SK-N-SH treated with all-trans-retinoic acid at 6 μM for 48 hours (cell line): ENCODE data around the gene NPAS2.

Experiments
- ATAC-seq: fragments of 200-7000 bp; cut with Tn5 transposase; 3 replicates; pipeline ENCODE4 v1.9.1; 2020; ENCODE audit warnings: mild to moderate bottlenecking, moderate library complexity
- ARNTL ChIP-seq: fragments of 450-650 bp; formaldehyde crosslinking; IDR thresholded peaks from 2 replicates; pipeline ENCODE4 v1.5.0; 2020; ENCODE audit warnings: low read depth, mild to moderate bottlenecking, moderate library complexity, borderline replicate concordance
- BACH2 ChIP-seq: fragments of 250-450 bp; sonication (Bioruptor Pico); IDR thresholded peaks from 2 replicates; pipeline ENCODE4 v1.9.0; 2021; ENCODE audit warnings: mild to moderate bottlenecking, borderline replicate concordance
- CSDC2 ChIP-seq: fragments of 250-450 bp; sonication (Bioruptor Pico); IDR thresholded peaks from 2 replicates; pipeline ENCODE4 v1.5.0; 2020; ENCODE audit warnings: mild to moderate bottlenecking, moderate library complexity
- ESRRG ChIP-seq: fragments of 250-450 bp; sonication (Bioruptor Pico); IDR thresholded peaks from 2 replicates; pipeline ENCODE4 v1.6.1; 2021; ENCODE audit warnings: mild to moderate bottlenecking
- GLIS3 ChIP-seq: fragments of 250-450 bp; sonication (Bioruptor Pico); IDR thresholded peaks from 2 replicates; pipeline ENCODE4 v1.5.0; 2020; ENCODE audit warnings: mild to moderate bottlenecking, moderate library complexity
- ISL1 ChIP-seq: fragments of 250-450 bp; sonication (Bioruptor Pico); IDR thresholded peaks from 2 replicates; pipeline ENCODE4 v2.1.2; 2022; ENCODE audit warnings: mild to moderate bottlenecking, moderate library complexity
- OSR1 ChIP-seq: fragments of 250-450 bp; sonication (Bioruptor Pico); IDR thresholded peaks from 2 replicates; pipeline ENCODE4 v1.8.0; 2022; ENCODE audit warnings: moderate library complexity, mild to moderate bottlenecking, inconsistent platforms
- RARB ChIP-seq: fragments of 250-450 bp; sonication (Bioruptor Pico); IDR thresholded peaks from 2 replicates; pipeline ENCODE4 v1.8.0; 2021; ENCODE audit warnings: mild to moderate bottlenecking, moderate library complexity
- SNAI2 ChIP-seq: fragments of 250-450 bp; sonication (Bioruptor Pico); IDR thresholded peaks from 2 replicates; pipeline ENCODE4 v1.5.0; 2020; ENCODE audit warnings: mild to moderate bottlenecking, moderate library complexity
- TCF4 ChIP-seq: fragments of 250-450 bp; sonication (Bioruptor Pico); IDR thresholded peaks from 2 replicates; pipeline ENCODE4 v1.8.0; 2021; ENCODE audit warnings: mild to moderate bottlenecking, moderate library complexity, borderline replicate concordance
- TOX ChIP-seq: fragments of 250-450 bp; sonication (Bioruptor Pico); IDR thresholded peaks from 2 replicates; pipeline ENCODE4 v1.8.0; 2021; ENCODE audit warnings: mild to moderate bottlenecking, moderate library complexity, borderline replicate concordance
- ZC3H10 ChIP-seq: fragments of 250-450 bp; sonication (Bioruptor Pico); IDR thresholded peaks from 2 replicates; pipeline ENCODE4 v1.5.1; 2021; ENCODE audit warnings: mild to moderate bottlenecking, moderate library complexity
- ZFP3 ChIP-seq: fragments of 250-450 bp; sonication (Bioruptor Pico); IDR thresholded peaks from 2 replicates; pipeline ENCODE4 v1.5.0; 2020; ENCODE audit warnings: mild to moderate bottlenecking, moderate library complexity
- ZFP30 ChIP-seq: fragments of 450-650 bp; formaldehyde crosslinking; IDR thresholded peaks from 2 replicates; pipeline ENCODE4 v1.5.0; 2022; ENCODE audit warnings: mild to moderate bottlenecking, moderate library complexity
- ZNF565 ChIP-seq: fragments of 450-650 bp; formaldehyde crosslinking; conservative IDR thresholded peaks from 2 replicates; pipeline ENCODE4 v1.5.0; 2020; ENCODE audit warnings: low read depth, mild to moderate bottlenecking, moderate library complexity
- ZNF8 ChIP-seq: fragments of 450-650 bp; formaldehyde crosslinking; IDR thresholded peaks from 2 replicates; pipeline ENCODE4 v1.5.0; 2020; ENCODE audit warnings: mild to moderate bottlenecking, moderate library complexity
- TF ChIP-seq, protein P1 (sequence below): fragments of 250-450 bp; sonication (Bioruptor Pico); IDR thresholded peaks from 2 replicates; pipeline ENCODE4 v1.5.1; 2021; ENCODE audit warnings: mild to moderate bottlenecking, moderate library complexity
- TF ChIP-seq, protein P2 (sequence below): fragments of 250-450 bp; sonication (Bioruptor Pico); IDR thresholded peaks from 2 replicates; pipeline ENCODE4 v1.5.0; 2020; ENCODE audit warnings: mild to moderate bottlenecking, moderate library complexity
- TF ChIP-seq, protein P3 (sequence below): fragments of 250-450 bp; sonication (Bioruptor Pico); IDR thresholded peaks from 2 replicates; pipeline ENCODE4 v1.8.0; 2021; ENCODE audit warnings: low read depth, mild to moderate bottlenecking, moderate library complexity, borderline replicate concordance
- TF ChIP-seq, protein P4 (sequence below): fragments of 250-450 bp; sonication (Bioruptor Pico); IDR thresholded peaks from 2 replicates; pipeline ENCODE4 v1.5.1; 2020; ENCODE audit warnings: low read depth, mild to moderate bottlenecking, moderate library complexity

NPAS2 gene

DNA sequence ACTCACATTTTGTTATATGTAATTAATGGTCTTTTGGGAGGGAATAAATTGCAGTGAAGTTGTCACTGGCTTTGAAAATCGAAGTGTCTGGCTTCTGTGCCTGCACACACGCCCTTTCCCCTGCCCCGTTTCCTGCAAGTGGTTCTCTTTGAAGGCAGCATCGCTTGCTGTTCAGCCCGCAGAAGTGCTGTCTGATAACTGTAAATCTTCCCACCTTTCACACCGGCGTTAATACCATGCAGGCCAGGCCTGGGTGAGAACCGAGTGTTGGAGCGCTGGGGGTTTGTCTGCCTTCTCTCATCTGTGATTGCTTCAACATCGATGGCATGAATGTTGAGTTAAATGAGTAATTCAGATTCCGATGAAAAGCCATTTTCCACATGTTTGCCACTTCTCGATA is 144.3 kb downstream of the NPAS2 start:
- TF ChIP-seq ZFP30 (CRISPR knock-in tag) (no peak), ARNTL (CRISPR knock-in tag) (no peak), CSDC2 (CRISPR knock-in tag) (no peak), TCF4 (CRISPR knock-in tag) (no peak), BACH2 (CRISPR knock-in tag) (no peak), TOX (no peak)
- TF ChIP-seq, protein P1, sequence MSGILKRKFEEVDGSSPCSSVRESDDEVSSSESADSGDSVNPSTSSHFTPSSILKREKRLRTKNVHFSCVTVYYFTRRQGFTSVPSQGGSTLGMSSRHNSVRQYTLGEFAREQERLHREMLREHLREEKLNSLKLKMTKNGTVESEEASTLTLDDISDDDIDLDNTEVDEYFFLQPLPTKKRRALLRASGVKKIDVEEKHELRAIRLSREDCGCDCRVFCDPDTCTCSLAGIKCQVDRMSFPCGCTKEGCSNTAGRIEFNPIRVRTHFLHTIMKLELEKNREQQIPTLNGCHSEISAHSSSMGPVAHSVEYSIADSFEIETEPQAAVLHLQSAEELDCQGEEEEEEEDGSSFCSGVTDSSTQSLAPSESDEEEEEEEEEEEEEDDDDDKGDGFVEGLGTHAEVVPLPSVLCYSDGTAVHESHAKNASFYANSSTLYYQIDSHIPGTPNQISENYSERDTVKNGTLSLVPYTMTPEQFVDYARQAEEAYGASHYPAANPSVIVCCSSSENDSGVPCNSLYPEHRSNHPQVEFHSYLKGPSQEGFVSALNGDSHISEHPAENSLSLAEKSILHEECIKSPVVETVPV (CRISPR knock-in tag) = no peak
- TF ChIP-seq, protein P2, sequence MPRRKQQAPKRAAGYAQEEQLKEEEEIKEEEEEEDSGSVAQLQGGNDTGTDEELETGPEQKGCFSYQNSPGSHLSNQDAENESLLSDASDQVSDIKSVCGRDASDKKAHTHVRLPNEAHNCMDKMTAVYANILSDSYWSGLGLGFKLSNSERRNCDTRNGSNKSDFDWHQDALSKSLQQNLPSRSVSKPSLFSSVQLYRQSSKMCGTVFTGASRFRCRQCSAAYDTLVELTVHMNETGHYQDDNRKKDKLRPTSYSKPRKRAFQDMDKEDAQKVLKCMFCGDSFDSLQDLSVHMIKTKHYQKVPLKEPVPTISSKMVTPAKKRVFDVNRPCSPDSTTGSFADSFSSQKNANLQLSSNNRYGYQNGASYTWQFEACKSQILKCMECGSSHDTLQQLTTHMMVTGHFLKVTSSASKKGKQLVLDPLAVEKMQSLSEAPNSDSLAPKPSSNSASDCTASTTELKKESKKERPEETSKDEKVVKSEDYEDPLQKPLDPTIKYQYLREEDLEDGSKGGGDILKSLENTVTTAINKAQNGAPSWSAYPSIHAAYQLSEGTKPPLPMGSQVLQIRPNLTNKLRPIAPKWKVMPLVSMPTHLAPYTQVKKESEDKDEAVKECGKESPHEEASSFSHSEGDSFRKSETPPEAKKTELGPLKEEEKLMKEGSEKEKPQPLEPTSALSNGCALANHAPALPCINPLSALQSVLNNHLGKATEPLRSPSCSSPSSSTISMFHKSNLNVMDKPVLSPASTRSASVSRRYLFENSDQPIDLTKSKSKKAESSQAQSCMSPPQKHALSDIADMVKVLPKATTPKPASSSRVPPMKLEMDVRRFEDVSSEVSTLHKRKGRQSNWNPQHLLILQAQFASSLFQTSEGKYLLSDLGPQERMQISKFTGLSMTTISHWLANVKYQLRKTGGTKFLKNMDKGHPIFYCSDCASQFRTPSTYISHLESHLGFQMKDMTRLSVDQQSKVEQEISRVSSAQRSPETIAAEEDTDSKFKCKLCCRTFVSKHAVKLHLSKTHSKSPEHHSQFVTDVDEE (CRISPR knock-in tag) = no peak
- TF ChIP-seq, all 23 proteins: peak for 0
- ATAC-seq = no peak

DNA sequence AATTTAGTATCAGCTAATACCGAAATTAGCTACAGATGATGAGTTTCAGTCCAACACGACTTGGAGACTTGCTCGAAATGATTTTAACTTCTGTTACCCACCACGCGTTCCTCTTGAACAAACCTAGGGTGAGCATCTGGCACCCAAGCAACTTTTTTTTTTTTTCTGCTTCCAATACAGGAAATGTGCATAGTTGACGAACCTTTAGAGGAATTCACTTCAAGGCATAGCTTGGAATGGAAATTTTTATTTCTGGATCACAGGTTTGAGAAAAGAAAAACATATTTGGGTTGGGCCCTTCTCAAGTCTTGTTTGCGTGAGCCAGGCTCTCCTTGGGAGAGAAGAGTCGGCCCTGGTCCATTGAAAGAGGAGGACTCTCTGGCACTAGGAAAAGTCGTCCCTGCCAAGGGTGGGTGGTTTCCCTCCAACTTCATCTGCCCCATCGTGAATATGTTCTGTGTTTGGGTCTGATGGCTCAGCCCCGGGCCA is 144.8 kb downstream of the NPAS2 start:
- no peak for ATAC-seq
- TF ChIP-seq RARB (CRISPR knock-in tag) (no peak), ZNF8 (CRISPR knock-in tag) (no peak), ESRRG (CRISPR knock-in tag) (no peak), ISL1 (CRISPR knock-in tag) (no peak), OSR1 (CRISPR knock-in tag) (no peak), CSDC2 (CRISPR knock-in tag) (no peak), BACH2 (CRISPR knock-in tag) (no peak), ZFP3 (CRISPR knock-in tag) (no peak), GLIS3 (CRISPR knock-in tag) (no peak), ZNF565 (CRISPR knock-in tag) (no peak), ZC3H10 (no peak), SNAI2 (no peak)
- TF ChIP-seq, protein P1 (CRISPR knock-in tag) = no peak
- TF ChIP-seq, protein P2 (CRISPR knock-in tag) = no peak
- TF ChIP-seq, protein P3, sequence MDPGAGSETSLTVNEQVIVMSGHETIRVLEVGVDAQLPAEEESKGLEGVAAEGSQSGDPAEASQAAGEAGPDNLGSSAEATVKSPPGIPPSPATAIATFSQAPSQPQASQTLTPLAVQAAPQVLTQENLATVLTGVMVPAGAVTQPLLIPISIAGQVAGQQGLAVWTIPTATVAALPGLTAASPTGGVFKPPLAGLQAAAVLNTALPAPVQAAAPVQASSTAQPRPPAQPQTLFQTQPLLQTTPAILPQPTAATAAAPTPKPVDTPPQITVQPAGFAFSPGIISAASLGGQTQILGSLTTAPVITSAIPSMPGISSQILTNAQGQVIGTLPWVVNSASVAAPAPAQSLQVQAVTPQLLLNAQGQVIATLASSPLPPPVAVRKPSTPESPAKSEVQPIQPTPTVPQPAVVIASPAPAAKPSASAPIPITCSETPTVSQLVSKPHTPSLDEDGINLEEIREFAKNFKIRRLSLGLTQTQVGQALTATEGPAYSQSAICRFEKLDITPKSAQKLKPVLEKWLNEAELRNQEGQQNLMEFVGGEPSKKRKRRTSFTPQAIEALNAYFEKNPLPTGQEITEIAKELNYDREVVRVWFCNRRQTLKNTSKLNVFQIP (CRISPR knock-in tag) = no peak
- TF ChIP-seq, protein P4, sequence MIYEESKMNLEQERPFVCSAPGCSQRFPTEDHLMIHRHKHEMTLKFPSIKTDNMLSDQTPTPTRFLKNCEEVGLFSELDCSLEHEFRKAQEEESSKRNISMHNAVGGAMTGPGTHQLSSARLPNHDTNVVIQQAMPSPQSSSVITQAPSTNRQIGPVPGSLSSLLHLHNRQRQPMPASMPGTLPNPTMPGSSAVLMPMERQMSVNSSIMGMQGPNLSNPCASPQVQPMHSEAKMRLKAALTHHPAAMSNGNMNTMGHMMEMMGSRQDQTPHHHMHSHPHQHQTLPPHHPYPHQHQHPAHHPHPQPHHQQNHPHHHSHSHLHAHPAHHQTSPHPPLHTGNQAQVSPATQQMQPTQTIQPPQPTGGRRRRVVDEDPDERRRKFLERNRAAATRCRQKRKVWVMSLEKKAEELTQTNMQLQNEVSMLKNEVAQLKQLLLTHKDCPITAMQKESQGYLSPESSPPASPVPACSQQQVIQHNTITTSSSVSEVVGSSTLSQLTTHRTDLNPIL (CRISPR knock-in tag) = no peak
